TTC549 (cell line): ENCODE data around the gene TCHH.
"Not testable (repeated sequence)": the region's sequence is repeated elsewhere in the genome, so short reads cannot be mapped to it uniquely, and the experiment has no call there.

Experiments
- FAIRE-seq: peaks from 2 replicates; lab custom pipeline; 2012; peaks lifted over from hg19 to GRCh38; lab: Jason Lieb, UNC

TCHH gene

DNA sequence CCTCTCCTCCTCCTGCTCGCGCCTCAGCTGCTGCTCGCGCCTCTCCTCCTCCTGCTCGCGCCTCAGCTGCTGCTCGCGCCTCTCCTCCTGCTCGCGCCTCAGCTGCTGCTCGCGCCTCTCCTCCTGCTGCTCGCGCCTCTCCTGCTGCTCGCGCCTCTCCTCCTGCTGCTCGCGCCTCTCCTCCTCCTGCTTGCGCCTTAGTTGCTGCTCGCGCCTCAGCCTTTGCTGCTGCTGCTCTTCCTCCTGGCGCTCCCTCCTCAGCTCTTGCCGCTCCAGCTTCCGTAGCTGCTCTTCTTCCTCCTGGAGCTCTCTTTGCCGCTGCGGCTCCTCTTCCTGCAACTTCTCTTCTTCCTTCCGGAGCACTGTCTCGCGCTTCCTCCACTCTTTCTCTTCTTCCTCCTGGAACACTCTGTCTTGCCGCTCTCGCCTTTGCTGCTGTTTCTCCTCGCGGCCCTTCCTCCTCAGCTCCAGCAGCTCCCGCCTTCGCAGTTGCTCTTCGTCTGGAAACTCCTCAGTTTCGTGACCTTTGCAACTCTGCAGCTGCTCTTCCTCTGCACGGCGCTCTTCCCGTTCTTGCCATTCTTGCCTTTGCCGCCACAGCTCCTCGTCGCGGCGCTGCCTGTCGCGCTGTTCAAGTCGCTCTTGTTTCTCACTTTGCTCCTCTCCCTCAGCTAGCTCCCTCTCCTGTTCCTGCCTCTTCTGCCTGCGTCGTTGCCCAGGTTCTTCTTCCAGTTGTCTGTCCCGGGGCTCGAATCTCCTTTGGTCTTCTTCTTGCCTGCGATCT lies 3.0 kb downstream of the TCHH start:
- FAIRE-seq = no peak

DNA sequence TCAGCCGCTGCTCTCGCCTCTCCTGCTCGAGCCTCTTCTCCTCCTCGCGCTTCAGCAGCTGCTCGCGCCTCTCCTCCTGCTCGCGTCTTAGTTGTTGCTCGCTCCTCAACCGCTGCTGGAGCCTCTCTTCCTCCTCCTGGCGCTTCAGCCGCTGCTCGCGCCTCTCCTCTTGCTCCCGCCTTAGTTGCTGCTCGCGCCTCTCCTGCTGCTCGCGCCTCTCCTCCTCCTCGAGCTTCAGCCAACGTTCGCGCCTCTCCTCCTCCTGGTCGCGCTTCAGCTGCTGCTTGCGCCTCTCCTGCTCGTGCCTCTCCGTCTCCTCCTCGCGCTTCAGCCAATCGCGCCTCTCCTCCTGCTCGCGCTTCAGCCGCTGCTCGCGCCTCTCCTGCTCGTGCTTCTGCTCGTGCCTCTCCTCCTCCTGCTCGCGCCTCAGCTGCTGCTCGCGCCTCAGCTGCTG lies 3.7 kb downstream of the TCHH start:
- FAIRE-seq = no peak

DNA sequence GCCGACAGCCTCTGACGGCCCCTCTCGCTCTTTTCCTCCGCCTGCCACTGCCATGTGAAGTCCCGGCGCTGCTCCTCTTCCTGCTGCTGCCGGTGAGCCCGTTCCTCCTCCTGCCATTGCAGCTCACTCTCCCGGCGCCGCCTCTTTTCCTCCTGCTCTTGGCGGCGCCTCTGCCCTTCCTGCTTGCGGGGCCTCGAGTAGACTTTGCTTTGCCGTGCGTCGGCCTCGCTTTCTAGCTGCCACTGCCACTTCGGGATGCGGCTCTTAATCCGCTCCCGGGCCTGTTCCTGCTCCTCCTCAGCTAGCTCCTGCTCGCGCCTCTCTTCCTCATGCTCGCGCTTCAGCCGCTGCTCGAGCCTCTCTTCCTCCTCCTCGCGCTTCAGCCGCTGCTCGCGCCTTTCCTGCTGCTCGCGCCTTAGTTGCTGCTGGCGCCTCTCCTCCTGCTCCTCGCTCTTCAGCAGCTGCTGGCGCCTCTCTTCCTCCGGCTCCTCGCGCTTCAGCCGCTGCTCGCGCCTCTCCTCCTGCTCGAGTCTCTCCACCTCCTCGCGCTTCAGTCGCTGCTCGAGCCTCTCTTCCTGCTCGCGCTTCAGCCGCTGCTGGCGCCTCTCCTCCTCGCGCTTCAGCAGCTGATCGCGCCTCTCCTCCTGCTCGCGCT lies 4.3 kb downstream of the TCHH start:
- no peak for FAIRE-seq

DNA sequence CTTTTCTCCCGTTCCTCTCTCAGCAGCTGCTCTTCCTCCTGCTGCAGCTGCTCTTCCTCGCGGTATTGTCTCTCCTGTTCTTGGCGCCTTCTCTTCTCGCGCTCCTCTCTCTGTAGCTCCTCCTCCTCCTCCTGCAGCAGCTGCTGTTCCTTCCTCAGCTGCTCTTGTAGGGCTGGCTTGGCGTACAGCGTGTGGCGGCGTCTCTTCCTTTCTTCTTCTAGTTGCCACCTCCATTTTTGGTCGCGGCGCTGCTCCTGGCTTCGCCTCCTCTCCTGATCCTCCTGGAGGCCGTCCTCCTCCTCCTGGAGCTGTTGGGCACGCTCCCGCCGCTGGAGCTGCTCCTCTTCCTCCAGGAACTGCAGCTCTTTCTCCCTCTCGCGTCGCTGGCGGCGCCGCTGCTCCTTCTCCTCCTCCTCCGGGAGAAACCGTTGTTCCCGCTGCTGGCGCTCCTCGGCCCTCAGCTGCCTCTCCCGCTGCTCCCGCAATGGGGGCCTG lies 4.8 kb downstream of the TCHH start:
- FAIRE-seq = no peak

DNA sequence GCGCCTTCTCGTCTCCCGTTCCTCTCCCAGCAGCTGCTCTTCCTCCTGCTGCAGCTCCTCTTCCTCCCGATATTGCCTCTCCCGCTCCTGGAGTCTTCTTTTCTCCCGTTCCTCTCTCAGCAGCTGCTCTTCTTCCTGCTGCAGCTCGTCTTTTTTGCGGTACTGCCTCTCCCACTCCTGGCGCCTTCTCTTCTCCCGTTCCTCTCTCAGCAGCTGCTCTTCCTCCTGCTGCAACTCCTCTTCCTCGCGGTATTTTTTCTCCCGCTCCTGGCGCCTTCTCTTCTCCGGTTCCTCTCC lies 5.3 kb downstream of the TCHH start:
- FAIRE-seq = no peak

DNA sequence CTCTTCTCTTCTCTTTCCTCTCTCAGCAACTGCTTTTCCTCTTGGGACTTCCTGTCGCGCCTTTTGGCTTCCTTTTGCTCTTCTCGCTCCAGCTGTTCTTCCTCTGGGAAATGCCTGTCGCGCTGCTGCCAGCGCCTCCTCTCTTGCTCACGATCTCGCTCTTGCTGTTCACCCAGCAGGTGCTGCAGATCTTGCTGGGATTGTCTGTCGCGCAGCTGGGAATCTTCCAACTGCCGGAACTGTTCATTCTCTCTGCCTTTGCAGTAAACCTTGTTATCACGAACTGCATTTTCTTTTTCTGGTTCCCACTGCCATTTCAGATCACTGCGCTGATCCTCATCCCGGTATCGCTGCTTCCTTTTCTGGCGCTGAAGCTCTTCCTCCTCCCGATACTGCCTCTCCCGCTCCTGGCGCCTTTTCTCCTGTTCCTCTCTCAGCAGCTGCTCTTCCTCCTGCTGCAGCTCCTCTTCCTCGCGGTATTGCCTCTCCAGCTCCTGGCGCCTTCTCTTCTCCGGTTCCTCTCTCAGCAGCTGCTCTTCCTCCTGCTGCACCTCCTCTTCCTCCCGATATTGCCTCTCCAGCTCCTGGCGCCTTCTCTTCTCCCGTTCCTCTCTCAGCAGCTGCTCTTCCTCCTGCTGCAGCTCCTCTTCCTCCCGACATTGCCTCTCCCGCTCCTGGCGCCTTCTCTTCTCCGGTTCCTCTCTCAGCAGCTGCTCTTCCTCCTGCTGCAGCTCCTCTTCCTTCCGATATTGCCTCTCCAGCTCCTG lies 5.8 kb downstream of the TCHH start:
- FAIRE-seq = no peak

DNA sequence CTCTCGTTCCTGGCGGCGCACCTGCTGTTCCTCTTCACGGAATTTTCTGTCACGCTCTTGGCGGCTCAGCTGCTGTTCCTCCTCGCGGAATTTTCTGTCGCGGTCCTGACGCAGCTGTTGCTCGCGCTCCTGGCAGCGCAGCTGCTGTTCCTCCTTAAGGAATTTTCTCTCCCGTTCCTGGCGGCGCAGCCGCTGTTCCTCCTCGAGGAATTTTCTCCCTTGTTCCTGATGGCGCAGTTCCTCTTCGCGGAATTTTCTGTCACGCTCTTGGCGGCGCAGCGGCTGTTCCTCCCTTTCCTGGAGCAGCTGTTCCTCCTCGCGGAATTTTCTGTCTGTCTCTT lies 6.4 kb downstream of the TCHH start:
- no peak for FAIRE-seq

DNA sequence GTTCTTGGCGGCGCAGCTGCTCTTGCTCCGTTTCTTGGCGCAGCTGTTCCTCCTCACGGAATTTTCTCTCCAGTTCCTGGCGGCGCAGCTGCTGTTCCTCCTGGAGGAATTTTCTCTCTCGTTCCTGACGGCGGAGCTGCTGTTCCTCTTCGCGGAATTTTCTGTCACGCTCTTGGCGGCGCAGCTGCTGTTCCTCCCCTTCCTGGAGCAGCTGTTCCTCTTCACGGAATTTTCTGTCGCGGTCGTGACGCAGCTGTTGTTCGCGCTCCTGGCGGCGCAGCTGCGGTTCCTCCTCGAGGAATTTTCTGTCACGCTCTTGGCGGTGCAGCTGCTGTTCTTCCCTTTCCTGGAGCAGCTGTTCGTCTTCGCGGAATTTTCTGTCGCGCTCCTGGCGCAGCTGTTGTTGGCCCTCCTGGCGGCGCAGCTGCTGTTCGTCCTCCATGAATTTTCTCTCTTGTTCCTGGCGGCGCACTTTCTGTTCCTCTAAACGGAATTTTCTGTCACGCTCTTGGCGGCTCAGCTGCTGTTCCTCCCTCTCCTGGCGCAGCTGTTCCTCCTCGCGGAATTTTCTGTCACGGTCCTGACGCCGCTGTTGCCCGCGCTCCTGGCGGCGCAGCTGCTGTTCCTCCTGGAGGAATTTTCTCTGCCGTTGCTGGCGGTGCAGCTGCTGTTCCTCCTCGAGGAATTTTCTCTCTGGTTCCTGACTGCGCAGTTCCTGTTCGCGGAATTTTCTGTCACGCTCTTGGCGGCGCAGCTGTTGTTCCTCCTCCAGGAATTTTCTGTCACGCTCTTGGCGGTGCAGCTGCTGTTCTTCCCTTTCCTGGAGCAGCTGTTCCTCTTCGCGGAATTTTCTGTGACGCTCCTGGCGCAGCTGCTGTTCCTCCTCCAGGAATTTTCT lies 7.0 kb downstream of the TCHH start:
- no peak for FAIRE-seq

DNA sequence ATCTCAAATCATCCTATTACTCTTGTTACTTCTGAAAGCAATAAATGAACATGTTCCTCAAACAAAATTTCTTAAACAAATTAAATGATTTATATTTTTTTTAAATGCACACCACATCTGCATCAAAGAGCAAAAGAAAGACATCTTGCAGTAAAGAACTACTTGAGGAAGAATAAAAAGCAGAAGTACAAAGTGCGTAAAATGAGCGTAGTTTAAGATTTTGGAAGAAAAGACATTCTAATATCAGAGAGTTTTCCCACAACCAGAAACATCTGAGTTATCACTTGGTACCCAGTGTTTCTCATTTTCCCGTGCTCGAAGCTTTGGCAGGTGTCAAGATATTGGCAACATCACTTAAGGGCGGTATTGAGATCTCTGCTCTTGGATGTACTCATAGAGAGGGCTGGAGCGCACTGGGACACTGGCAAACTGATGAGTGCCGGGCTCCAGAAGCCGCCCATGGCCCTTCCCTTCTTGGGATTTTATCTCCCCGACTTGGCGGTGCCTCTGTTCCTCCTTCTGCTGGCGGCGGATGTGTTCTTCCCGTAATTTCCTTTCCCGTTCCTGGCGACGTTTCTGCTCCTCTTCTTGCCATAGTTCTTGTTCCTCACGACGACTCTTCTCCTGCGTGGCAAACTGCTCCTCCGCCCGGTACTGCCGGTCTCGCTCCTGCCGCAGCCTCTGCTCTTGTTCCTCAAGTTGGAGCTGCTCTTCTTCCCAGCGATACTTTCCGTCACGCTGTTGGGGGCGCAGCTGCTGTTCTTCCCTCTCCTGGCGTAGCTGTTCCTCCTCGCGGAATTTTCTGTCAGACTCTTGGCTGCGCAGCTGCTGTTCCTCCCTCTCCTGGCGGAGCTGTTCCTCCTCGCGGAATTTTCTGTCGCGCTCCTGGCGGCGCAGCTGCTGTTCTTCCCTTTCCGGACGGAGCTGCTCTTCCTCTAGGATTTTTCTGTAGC lies 7.9 kb downstream of the TCHH start:
- FAIRE-seq = no peak

DNA sequence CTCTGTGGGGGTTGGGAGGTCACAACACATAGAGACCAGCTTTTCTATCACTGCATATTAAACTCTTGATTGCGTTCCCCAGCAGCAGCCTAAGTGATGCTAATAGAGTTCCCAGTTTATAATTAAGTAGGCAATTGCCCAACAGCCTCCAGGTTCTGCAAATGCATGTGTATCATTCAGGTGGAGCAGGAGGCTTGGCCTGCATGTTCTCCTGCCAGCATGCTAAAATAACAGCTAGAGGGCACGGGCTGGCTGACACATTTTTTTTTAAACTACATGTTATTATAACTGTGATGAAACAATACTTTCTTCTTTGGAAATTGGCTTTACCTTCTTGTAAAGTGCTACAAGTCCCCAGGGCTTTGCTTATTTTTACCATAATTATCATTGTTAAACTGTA lies 10.4 kb downstream of the TCHH start:
- FAIRE-seq = no peak

DNA sequence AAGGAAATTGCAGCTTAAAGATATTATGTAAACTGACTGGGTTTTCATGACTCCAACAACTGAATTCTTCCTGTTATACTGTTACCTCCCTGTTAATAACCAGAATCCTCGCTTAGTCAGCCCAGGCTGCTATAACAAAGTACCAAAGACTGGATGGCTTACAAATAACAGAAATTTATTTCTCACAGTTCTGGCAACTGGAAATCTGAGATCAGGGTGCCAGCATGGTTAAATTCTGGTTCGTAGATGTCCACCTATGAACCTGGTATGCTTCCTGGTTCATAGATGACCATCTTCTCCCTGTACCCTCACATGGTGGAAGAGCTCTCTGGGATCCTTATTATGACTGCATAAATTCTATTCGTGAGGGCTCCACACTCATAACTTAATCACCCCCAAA lies 18.3 kb downstream of the TCHH start:
- no peak for FAIRE-seq

DNA sequence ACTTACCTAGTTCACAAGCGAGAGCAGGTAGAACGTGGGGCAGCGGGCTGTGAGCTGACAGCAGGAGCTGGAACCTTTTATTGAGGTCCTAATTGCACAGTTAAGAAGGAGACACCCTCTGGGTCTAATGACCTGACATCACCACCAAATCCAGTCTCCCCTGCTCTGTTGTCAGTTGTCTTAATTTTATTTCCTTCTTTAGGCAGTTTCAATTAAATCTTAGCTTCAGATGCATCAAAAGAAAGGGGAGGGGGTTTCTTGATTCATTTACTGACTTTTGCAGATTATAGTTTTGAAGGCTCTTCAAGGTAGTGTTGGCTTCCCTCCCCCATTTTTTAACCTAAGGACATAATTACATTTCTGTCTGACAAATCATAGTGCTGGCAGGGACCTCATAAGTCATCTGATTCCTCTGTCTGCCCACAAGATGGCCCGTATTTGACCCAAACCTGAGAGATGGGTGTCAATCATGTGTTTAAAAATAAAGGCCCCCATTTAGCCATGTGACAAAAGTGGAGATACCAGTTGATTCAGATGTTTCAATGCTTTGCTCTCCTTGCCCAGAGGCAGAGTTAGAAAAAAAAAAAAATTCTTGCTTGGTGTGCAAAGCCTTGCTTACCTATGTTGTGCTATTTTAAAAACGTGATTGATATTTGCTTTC lies 26.1 kb downstream of the TCHH start, which contains the start of gene TCHHL1:
Gene TCHHL1 (minus strand): TSS at position 51 of the 661 bp plus-strand sequence. CDS start 921 bp downstream, outside the sequence.
- no peak for FAIRE-seq

DNA sequence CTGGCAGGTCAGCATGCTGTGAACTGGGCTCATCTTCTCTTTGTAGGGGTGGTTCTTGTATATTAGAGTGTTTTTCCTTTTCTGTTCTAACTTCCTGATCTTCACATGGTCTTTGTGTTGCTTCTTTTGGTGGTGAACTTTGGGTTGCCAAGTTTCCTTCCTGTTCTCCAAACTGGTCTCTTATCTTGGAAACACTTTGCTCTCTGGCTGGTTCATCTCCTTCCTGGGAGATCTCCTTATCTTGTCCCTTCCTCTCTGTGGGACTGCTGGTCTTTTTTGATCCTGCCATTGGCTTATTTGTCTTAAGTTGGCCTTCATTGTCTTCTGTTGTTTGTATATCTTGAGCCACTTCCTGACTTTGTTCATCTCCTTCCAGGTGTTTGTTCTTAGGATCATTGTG lies 28.5 kb downstream of the TCHH start:
- FAIRE-seq = no peak

DNA sequence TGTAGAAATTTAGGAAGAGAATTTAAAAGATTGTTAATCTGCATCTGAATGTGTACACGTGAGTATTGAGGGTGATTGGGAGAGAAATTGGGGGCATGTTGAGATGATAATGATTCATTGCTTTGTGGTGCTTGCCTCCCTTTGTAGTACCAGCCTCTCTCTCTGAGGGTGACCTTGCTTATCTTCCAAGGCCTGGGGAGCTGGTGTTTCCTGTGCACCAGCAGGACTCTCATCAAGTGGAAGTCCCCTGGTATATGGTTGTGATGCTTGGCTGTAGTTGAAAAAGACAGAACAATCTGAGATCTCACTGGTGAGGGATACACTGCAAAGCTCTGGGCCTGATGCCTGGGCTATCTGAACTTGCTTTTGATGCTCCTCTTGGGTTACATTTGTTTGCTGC lies 30.4 kb downstream of the TCHH start:
- no peak for FAIRE-seq

DNA sequence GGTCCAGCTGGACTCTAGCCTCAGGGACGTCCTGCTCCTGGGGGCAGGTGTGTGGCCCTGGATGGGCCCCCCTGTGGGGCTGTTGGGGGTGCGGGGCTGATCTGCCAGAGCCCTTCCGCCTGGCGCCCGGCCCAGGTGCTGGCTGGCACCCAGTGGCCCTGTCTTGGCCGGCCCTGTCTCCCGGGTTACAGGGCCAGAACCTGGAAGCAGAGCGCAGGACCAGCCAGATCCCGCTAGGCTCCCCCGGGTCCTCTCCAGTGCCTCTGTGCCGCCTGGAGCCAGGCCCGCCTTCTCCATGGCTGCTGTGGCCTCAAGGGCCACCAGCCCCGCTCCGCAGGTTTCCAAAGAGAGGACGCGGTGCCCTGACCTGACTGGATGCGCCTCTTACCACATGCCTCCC lies 34.2 kb downstream of the TCHH start:
- not testable (repeated sequence) for FAIRE-seq

DNA sequence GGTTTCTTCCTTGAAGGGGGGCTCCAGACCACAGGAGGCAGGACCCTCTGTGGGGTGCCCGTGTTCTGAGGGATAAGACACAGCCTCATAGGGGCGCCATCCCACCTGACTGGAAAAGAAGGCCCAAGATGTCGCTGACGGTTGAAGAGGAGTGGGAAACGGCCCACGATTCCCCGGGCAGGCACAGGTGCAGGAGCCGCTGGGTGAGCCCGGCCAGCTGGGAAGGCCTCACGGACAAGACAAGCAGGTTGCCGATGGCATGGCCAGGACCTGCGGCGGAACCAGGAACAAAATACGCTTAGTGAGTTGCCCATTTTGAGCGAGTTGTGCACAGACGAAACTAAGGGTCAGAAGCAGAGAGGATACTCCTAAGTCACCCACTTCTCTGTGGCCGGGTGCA lies 34.8 kb downstream of the TCHH start:
- not testable (repeated sequence) for FAIRE-seq

DNA sequence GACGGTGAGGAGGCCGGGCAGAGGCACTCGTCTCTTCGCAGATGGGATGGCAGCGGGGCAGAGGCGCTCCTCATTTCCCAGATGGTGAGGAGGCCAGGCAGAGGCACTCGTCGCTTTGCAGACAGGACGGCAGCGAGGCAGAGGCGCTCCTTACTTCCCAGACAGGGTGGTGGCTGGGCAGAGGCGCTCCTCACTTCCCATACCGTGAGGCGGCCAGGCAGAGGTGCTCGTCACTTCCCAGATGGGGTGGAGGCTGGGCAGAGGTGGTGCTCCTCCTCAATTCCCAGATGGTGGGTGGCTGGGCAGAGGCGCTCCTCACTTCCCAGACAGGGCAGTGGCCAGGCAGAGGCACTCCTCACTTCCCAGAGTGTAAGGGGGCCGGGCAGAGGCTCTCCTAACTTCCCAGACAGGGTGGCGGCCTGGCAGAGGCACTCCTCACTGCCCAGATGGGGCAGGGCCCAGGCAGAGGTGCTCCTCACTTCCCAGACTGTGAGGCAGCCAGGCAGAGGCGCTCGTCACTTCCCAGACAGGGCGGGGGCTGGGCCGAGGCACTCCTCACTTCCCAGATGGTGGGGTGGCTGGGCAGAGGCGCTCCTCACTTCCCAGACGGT lies 36.3 kb downstream of the TCHH start:
- no peak for FAIRE-seq

DNA sequence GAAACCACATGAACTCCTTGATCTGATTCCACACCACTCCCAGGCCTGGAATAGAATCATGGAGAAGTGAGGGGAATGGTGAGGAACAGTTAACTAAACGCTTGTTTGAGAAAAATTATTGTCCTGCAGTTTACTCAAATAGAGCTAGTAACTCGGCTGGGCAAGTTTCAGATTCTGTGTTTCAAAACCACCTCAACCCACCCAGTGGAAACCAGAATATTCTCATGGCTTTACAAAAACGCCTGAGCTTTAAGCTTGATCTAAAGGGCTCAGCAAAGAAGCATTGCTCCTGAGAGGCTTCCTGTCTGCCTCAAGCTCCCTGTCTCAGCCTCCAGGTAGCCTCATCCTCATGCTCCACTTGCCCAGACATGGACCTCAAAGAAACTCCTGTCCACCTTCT lies 42.9 kb downstream of the TCHH start:
- FAIRE-seq = no peak

DNA sequence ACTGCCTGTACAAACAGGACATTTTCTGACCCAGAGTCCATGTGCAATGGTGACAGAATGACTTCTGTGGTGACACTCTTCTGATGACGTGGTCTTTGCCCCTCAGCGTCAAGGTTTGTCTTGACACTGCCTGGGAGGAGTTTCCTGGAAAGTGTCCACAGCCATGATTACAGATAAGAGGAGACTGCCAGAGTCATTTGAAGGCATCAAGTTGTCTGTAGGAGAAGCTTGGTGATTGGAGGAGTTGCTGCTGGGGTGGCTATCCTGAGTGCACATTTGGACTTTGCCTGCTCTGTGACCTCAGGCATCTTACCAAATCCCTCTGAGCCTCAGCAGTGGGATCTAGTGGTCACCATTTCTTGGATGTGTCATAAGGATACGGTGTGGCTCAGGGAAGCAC lies 44.1 kb downstream of the TCHH start:
- FAIRE-seq = no peak

DNA sequence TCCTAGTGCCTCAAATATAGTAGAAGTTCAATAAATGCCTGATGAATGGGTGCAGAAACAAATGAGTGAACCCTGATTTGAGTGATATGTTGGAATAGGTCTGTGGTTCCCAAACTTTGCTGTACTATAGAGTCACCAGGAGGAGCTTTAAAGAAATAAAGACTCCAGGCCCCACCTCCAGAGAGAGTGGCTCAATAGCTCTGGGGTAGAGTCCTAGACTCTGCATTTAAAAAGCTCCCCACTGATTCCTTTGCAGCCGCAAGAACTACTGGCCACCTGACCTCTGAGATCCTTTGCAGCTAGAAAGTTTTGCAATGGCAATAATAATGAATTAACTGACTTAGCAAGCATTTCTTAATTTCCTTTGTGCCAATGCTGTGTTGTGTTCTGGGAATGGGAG lies 47.3 kb downstream of the TCHH start:
- FAIRE-seq = no peak
